ENCODE measurements around the gene ST6GALNAC3. TPM values are rescaled to one million over a fixed set of nuclear protein-coding genes. Genes with fewer than 3 reads are reported as not detected.

The ST6GALNAC3 gene
- total RNA-seq, 1 donor from 2014 or later = 22.0 TPM

DNA sequence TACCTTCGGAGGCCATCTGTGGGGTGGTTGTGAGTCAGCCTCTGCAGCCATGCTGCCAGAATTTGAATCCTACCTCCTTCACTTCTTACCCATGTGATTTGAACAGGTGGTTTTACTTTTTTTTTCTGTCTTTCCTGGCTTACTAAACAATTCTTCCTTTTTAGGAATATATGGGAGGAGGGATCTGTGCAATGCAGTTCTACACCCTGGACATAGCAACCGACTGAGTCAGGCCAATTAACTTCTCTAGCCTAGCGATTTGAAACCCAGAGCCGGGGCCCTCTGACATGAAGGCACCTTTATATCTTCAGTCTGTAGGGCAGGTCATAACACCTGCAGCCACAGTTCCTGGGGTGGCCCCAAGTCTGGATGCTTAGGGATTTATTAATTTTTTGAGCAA is 83.6 kb downstream of the ST6GALNAC3 start:
- DNase-seq (ENCODE audit: low read depth, low spot score) = no peak
- H3K27ac Mint-ChIP-seq (ENCODE audit: unreplicated experiment) = no peak overlapping the region
- peaks cover 32% of the 10 kb centered on the region for H3K4me1 Mint-ChIP-seq
- no peaks in the 10 kb centered on the region for H3K9me3 Mint-ChIP-seq
- H3K4me3 Mint-ChIP-seq = no peak overlapping the region
- no peaks in the 10 kb centered on the region for H3K27me3 Mint-ChIP-seq (ENCODE audit: low read depth)
- H3K36me3 Mint-ChIP-seq (ENCODE audit: low read depth) = no peaks in the 10 kb centered on the region
- TF ChIP-seq, protein P1, sequence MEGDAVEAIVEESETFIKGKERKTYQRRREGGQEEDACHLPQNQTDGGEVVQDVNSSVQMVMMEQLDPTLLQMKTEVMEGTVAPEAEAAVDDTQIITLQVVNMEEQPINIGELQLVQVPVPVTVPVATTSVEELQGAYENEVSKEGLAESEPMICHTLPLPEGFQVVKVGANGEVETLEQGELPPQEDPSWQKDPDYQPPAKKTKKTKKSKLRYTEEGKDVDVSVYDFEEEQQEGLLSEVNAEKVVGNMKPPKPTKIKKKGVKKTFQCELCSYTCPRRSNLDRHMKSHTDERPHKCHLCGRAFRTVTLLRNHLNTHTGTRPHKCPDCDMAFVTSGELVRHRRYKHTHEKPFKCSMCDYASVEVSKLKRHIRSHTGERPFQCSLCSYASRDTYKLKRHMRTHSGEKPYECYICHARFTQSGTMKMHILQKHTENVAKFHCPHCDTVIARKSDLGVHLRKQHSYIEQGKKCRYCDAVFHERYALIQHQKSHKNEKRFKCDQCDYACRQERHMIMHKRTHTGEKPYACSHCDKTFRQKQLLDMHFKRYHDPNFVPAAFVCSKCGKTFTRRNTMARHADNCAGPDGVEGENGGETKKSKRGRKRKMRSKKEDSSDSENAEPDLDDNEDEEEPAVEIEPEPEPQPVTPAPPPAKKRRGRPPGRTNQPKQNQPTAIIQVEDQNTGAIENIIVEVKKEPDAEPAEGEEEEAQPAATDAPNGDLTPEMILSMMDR (conservative IDR thresholded peaks at IDR 0.05) = no peak

GRCh38 chr1:76160225-76160624 is 85.7 kb downstream of the ST6GALNAC3 start:
- TF ChIP-seq, protein P1 (conservative IDR thresholded peaks at IDR 0.05) = no peak

DNA sequence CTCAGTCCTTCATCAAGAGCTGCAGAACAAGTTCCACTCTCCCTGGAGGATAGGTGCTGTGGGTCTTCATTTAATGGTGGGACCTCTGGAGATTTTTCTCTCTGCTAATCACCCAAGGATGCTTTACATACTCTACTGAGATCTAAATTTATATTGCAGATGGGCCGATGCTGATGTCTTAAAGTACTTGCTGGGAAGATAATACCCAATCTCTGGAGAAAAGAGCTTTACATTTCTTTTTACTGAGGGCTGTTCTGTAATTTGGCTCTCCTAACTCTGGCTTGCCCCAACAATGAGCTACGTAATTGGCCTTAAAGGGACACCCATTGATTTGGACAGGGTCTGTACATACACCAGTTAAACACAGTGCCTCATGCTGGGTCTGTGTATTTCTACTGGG is 86.9 kb downstream of the ST6GALNAC3 start:
- DNase-seq (ENCODE audit: low read depth, low spot score) = no peak
- Mint-ChIP-seq H3K27me3 (ENCODE audit: low read depth) (no peaks in the 10 kb centered on the region), H3K4me3 (no peak overlapping the region), H3K36me3 (ENCODE audit: low read depth) (peaks cover 9% of the 10 kb centered on the region), H3K4me1 (peaks cover 16% of the 10 kb centered on the region), H3K27ac (ENCODE audit: unreplicated experiment) (no peak overlapping the region), H3K9me3 (peaks cover 6% of the 10 kb centered on the region)
- TF ChIP-seq, protein P1 (conservative IDR thresholded peaks at IDR 0.05) = no peak

More at GRCh38 chr1:76160225-76160624, 85.7 kb downstream of the ST6GALNAC3 start:
- H3K9me3 Mint-ChIP-seq = peaks cover 2% of the 10 kb centered on the region
- peaks cover 17% of the 10 kb centered on the region for H3K4me1 Mint-ChIP-seq
- no peak overlapping the region for H3K27ac Mint-ChIP-seq (ENCODE audit: unreplicated experiment)
- no peaks in the 10 kb centered on the region for H3K27me3 Mint-ChIP-seq (ENCODE audit: low read depth)
- no peak overlapping the region for H3K4me3 Mint-ChIP-seq
- H3K36me3 Mint-ChIP-seq (ENCODE audit: low read depth) = peaks cover 4% of the 10 kb centered on the region
- DNase-seq (ENCODE audit: low read depth, low spot score) = no peak

DNA sequence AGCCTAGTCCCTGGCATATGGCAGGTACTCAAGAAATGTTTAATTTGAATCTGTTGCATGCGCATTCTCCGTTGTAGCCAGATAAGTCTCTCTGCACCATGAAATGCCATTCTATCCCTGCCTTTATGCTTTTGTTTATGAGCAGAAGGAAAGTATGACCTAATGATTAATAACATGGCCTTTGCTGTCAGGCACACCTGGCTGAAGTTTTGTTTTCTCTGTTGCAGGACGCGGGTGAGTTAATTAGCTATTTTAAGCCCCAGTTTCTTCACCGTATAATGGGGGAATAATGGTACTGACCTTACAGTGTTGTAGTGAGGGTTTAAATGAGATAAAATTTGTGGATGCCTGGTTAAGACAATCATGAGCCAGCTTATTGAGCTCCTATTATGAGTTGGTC is 87.7 kb downstream of the ST6GALNAC3 start:
- H3K27ac Mint-ChIP-seq (ENCODE audit: unreplicated experiment) = no peak overlapping the region
- no peak for DNase-seq (ENCODE audit: low read depth, low spot score)
- peaks cover 16% of the 10 kb centered on the region for H3K4me1 Mint-ChIP-seq
- H3K36me3 Mint-ChIP-seq (ENCODE audit: low read depth) = peaks cover 14% of the 10 kb centered on the region
- peaks cover 10% of the 10 kb centered on the region for H3K9me3 Mint-ChIP-seq
- TF ChIP-seq, protein P1 (conservative IDR thresholded peaks at IDR 0.05) = no peak
- no peaks in the 10 kb centered on the region for H3K27me3 Mint-ChIP-seq (ENCODE audit: low read depth)
- no peak overlapping the region for H3K4me3 Mint-ChIP-seq

- H3K36me3 Mint-ChIP-seq (ENCODE audit: low read depth) = peaks cover 31% of the 10 kb centered on the region
- no peaks in the 10 kb centered on the region for H3K27me3 Mint-ChIP-seq (ENCODE audit: low read depth)
- no peak overlapping the region for H3K27ac Mint-ChIP-seq (ENCODE audit: unreplicated experiment)
- DNase-seq (ENCODE audit: low read depth, low spot score) = no peak
- peaks cover 16% of the 10 kb centered on the region for H3K4me1 Mint-ChIP-seq
- H3K9me3 Mint-ChIP-seq = peaks cover 24% of the 10 kb centered on the region
- H3K4me3 Mint-ChIP-seq = no peak overlapping the region
- TF ChIP-seq, protein P1 (conservative IDR thresholded peaks at IDR 0.05) = no peak
Observed at GRCh38 chr1:76164165-76164564, 89.6 kb downstream of the ST6GALNAC3 start.

- Mint-ChIP-seq H3K9me3 (peaks cover 35% of the 10 kb centered on the region), H3K27ac (ENCODE audit: unreplicated experiment) (no peak overlapping the region), H3K27me3 (ENCODE audit: low read depth) (no peaks in the 10 kb centered on the region), H3K4me3 (no peak overlapping the region), H3K36me3 (ENCODE audit: low read depth) (peaks cover 41% of the 10 kb centered on the region), H3K4me1 (peaks cover 4% of the 10 kb centered on the region)
- TF ChIP-seq, protein P1 (conservative IDR thresholded peaks at IDR 0.05) = no peak
- no peak for DNase-seq (ENCODE audit: low read depth, low spot score)
Observed at GRCh38 chr1:76170084-76170483, 95.5 kb downstream of the ST6GALNAC3 start.

Data from neural crest cell (in vitro differentiated cells).